GM18505 (cell line): ENCODE data around the gene C5orf46.

Experiments
- ATAC-seq: cut with Tn5 transposase; IDR thresholded peaks from one replicate; pipeline ENCODE4 v1.9.1; 2021; ENCODE audit not compliant: unreplicated experiment
- POLR2A ChIP-seq: IDR thresholded peaks from 4 replicates; pipeline ENCODE4 v1.6.1; 2011; ENCODE audit warnings: borderline replicate concordance; ENCODE audit not compliant: insufficient read depth, insufficient read length; ENCODE audit errors: extremely low read depth

Gene C5orf46

DNA sequence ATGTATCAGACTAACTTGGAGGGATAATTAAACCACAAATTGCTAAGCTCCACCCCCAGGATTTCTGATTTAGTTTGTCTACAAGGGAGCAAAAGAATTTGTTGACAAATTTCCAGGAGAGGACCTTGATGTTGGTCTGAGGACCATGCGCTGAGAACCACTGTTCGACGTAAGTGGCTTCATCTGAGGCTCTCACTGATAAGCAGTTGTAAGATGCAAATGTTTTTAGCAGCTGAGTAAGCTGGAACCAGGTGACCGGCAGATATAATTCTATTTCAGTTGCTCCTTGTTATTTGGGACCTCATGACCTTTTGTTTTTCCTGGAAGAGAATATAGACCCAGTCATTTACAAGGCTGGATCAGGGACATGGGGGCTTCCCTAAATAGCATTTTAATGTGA lies 60.7 kb downstream of the C5orf46 start:
- ATAC-seq, result no peak

DNA sequence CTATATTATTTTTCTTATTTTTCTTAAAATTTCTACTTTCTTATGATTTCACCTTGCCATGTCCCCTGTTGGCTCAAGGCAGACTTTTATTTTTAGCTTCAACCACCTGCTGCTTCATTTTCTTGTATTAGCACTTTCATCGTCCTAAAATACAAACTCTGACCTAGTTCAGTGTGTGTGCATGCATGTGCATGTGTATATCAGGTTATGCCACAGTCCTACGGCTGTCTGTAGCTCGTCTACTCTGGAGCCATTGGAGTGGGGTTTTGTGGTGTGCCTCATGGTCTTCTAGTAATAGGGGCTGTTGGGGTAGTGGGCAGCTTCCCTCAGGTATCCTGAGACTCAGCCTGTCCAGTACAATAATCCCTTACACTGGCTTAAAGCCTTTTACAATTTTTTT lies 61.5 kb downstream of the C5orf46 start:
- no peak for TF ChIP-seq POLR2A
- ATAC-seq, result no peak

More for the DNA sequence above, 60.7 kb downstream of the C5orf46 start:
- TF ChIP-seq POLR2A, result no peak

DNA sequence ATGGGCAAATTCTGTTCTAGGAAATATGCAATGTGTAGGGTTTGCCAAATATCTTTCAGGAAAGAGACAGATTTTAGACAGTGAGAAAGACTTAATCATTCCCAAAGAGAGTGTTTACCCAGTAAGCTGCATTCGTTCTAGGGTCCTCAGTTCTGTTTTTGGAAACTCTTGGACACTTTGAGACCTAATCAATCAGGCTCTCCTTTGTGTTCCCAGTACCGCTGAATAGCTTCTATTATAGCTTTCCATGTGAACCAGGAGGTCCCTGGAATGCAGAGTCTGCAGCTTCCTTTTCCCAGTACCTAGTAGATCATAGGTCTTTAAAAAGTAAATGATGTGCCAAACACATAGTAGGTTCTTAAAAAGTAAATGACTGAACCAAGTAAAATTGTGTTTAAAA lies 63.5 kb downstream of the C5orf46 start:
- no peak for ATAC-seq
- TF ChIP-seq POLR2A, result no peak
